Activated T-helper 17 cell treated with anti-CD3 and anti-CD28 coated beads, Interleukin-2, amount 50 U/mL, for 72 hours (primary cell): ENCODE measurements around the gene NECTIN1. TPM values are rescaled to one million over a fixed set of nuclear protein-coding genes. Genes with fewer than 3 reads are reported as not detected.

Experiments used
- ATAC-seq: fragments of 150-1000 bp; cut with Tn5 transposase; replicated peaks from 2 replicates; pipeline ENCODE4 v1.10.0; 2021; ENCODE audit warnings: mild to moderate bottlenecking, moderate library complexity
- H3K27ac Mint-ChIP-seq: one replicate; pipeline ENCODE4 v1.8.0; 2022; ENCODE audit warnings: mixed read lengths
- H3K27me3 Mint-ChIP-seq: one replicate; pipeline ENCODE4 v1.8.0; 2022; ENCODE audit warnings: mixed read lengths
- H3K36me3 Mint-ChIP-seq: one replicate; pipeline ENCODE4 v1.8.0; 2022; ENCODE audit warnings: low read depth, mild to moderate bottlenecking, mixed read lengths
- H3K4me1 Mint-ChIP-seq: one replicate; pipeline ENCODE4 v1.8.0; 2022; ENCODE audit warnings: mixed read lengths
- H3K4me3 Mint-ChIP-seq: one replicate; pipeline ENCODE4 v1.8.0; 2022; ENCODE audit warnings: mild to moderate bottlenecking, mixed read lengths
- H3K9me3 Mint-ChIP-seq: one replicate; pipeline ENCODE4 v1.8.0; 2022; ENCODE audit warnings: mixed read lengths
- total RNA-seq, 2 donors: library from RNA; stranded (reverse); gene quantifications; one replicate each; pipeline ENCODE4 v1.2.3, GENCODE V29; 2022

Gene NECTIN1
- total RNA-seq, 2 donors from 2014 or later, result 0.78 to 2.3 TPM

GRCh38 chr11:119704849-119705248, 24.2 kb downstream of the NECTIN1 start:
- no peak overlapping the region for H3K27ac Mint-ChIP-seq
- H3K4me3 Mint-ChIP-seq, result no peak overlapping the region
- ATAC-seq, result peak; percentile 24
- H3K36me3 Mint-ChIP-seq, result no peaks in the 10 kb centered on the region
- peaks cover 4% of the 10 kb centered on the region for H3K4me1 Mint-ChIP-seq
- H3K9me3 Mint-ChIP-seq, result no peaks in the 10 kb centered on the region
- peaks cover 17% of the 10 kb centered on the region for H3K27me3 Mint-ChIP-seq

- ATAC-seq, result no peak
- Mint-ChIP-seq H3K9me3 (no peaks in the 10 kb centered on the region), H3K36me3 (no peaks in the 10 kb centered on the region), H3K27me3 (no peaks in the 10 kb centered on the region), H3K4me1 (no peaks in the 10 kb centered on the region), H3K4me3 (no peak overlapping the region), H3K27ac (no peak overlapping the region)
Observed at GRCh38 chr11:119701591-119702549, 27.1 kb downstream of the NECTIN1 start.

GRCh38 chr11:119700536-119701346, 28.3 kb downstream of the NECTIN1 start:
- Mint-ChIP-seq H3K27ac (no peak overlapping the region), H3K4me1 (no peaks in the 10 kb centered on the region), H3K36me3 (no peaks in the 10 kb centered on the region), H3K4me3 (no peak overlapping the region), H3K27me3 (no peaks in the 10 kb centered on the region), H3K9me3 (no peaks in the 10 kb centered on the region)
- ATAC-seq, result peak; percentile 81

GRCh38 chr11:119700030-119700429, 29.0 kb downstream of the NECTIN1 start:
- Mint-ChIP-seq H3K36me3 (no peaks in the 10 kb centered on the region), H3K9me3 (no peaks in the 10 kb centered on the region), H3K27ac (no peak overlapping the region), H3K4me3 (no peak overlapping the region), H3K27me3 (no peaks in the 10 kb centered on the region), H3K4me1 (no peaks in the 10 kb centered on the region)
- ATAC-seq, result no peak

- no peaks in the 10 kb centered on the region for H3K4me1 Mint-ChIP-seq
- H3K36me3 Mint-ChIP-seq, result no peaks in the 10 kb centered on the region
- no peak overlapping the region for H3K4me3 Mint-ChIP-seq
- no peaks in the 10 kb centered on the region for H3K9me3 Mint-ChIP-seq
- ATAC-seq, result no peak
- no peaks in the 10 kb centered on the region for H3K27me3 Mint-ChIP-seq
- no peak overlapping the region for H3K27ac Mint-ChIP-seq
Observed at GRCh38 chr11:119699227-119699626, 29.8 kb downstream of the NECTIN1 start.

GRCh38 chr11:119697882-119698281, 31.1 kb downstream of the NECTIN1 start:
- H3K4me1 Mint-ChIP-seq, result no peaks in the 10 kb centered on the region
- H3K27ac Mint-ChIP-seq, result no peak overlapping the region
- ATAC-seq, result no peak
- H3K4me3 Mint-ChIP-seq, result no peak overlapping the region
- H3K9me3 Mint-ChIP-seq, result no peaks in the 10 kb centered on the region
- H3K36me3 Mint-ChIP-seq, result no peaks in the 10 kb centered on the region
- no peaks in the 10 kb centered on the region for H3K27me3 Mint-ChIP-seq

- H3K36me3 Mint-ChIP-seq, result no peaks in the 10 kb centered on the region
- no peaks in the 10 kb centered on the region for H3K4me1 Mint-ChIP-seq
- no peak overlapping the region for H3K27ac Mint-ChIP-seq
- no peaks in the 10 kb centered on the region for H3K9me3 Mint-ChIP-seq
- H3K4me3 Mint-ChIP-seq, result no peak overlapping the region
- no peak for ATAC-seq
- H3K27me3 Mint-ChIP-seq, result no peaks in the 10 kb centered on the region
Observed at GRCh38 chr11:119697445-119697844, 31.6 kb downstream of the NECTIN1 start.

- Mint-ChIP-seq H3K36me3 (no peaks in the 10 kb centered on the region), H3K9me3 (no peaks in the 10 kb centered on the region), H3K4me3 (no peak overlapping the region), H3K27me3 (no peaks in the 10 kb centered on the region), H3K4me1 (no peaks in the 10 kb centered on the region), H3K27ac (peak overlapping the region; percentile 17)
- no peak for ATAC-seq
Observed at GRCh38 chr11:119696378-119697222, 32.4 kb downstream of the NECTIN1 start.

GRCh38 chr11:119694334-119694733, 34.7 kb downstream of the NECTIN1 start:
- H3K9me3 Mint-ChIP-seq, result no peaks in the 10 kb centered on the region
- peaks cover 5% of the 10 kb centered on the region for H3K4me1 Mint-ChIP-seq
- peak overlapping the region; percentile 38 for H3K27ac Mint-ChIP-seq
- no peaks in the 10 kb centered on the region for H3K27me3 Mint-ChIP-seq
- H3K36me3 Mint-ChIP-seq, result no peaks in the 10 kb centered on the region
- H3K4me3 Mint-ChIP-seq, result no peak overlapping the region
- no peak for ATAC-seq

GRCh38 chr11:119693253-119693815, 35.7 kb downstream of the NECTIN1 start:
- Mint-ChIP-seq H3K27ac (peak overlapping the region; percentile 38), H3K4me3 (no peak overlapping the region), H3K27me3 (no peaks in the 10 kb centered on the region), H3K36me3 (no peaks in the 10 kb centered on the region), H3K4me1 (peaks cover 5% of the 10 kb centered on the region), H3K9me3 (no peaks in the 10 kb centered on the region)
- no peak for ATAC-seq

- Mint-ChIP-seq H3K27ac (no peak overlapping the region), H3K4me3 (no peak overlapping the region), H3K27me3 (no peaks in the 10 kb centered on the region), H3K36me3 (no peaks in the 10 kb centered on the region), H3K9me3 (no peaks in the 10 kb centered on the region), H3K4me1 (peaks cover 5% of the 10 kb centered on the region)
- ATAC-seq, result no peak
Observed at GRCh38 chr11:119692540-119692820, 36.5 kb downstream of the NECTIN1 start.

GRCh38 chr11:119691701-119692539, 37.1 kb downstream of the NECTIN1 start:
- no peak overlapping the region for H3K4me3 Mint-ChIP-seq

GRCh38 chr11:119691020-119691666, 37.9 kb downstream of the NECTIN1 start:
- peak; percentile 70 for ATAC-seq
- peak overlapping the region; percentile 46 for H3K4me3 Mint-ChIP-seq
- H3K9me3 Mint-ChIP-seq, result no peaks in the 10 kb centered on the region
- peaks cover 5% of the 10 kb centered on the region for H3K4me1 Mint-ChIP-seq
- H3K27ac Mint-ChIP-seq, result peak overlapping the region; percentile 79
- no peaks in the 10 kb centered on the region for H3K36me3 Mint-ChIP-seq
- no peaks in the 10 kb centered on the region for H3K27me3 Mint-ChIP-seq

More at GRCh38 chr11:119691701-119692539, 37.1 kb downstream of the NECTIN1 start:
- peaks cover 5% of the 10 kb centered on the region for H3K4me1 Mint-ChIP-seq
- H3K27me3 Mint-ChIP-seq, result no peaks in the 10 kb centered on the region
- no peak for ATAC-seq
- no peak overlapping the region for H3K27ac Mint-ChIP-seq
- no peaks in the 10 kb centered on the region for H3K9me3 Mint-ChIP-seq
- no peaks in the 10 kb centered on the region for H3K36me3 Mint-ChIP-seq
